HS-5 (cell line): Measurements from ENCODE around the gene PLCB1.

Experiments used
- DNase-seq: peaks from one replicate; pipeline ENCODE4 v3.0.0-alpha.2; 2012; ENCODE audit warnings: low read depth

PLCB1 gene

DNA sequence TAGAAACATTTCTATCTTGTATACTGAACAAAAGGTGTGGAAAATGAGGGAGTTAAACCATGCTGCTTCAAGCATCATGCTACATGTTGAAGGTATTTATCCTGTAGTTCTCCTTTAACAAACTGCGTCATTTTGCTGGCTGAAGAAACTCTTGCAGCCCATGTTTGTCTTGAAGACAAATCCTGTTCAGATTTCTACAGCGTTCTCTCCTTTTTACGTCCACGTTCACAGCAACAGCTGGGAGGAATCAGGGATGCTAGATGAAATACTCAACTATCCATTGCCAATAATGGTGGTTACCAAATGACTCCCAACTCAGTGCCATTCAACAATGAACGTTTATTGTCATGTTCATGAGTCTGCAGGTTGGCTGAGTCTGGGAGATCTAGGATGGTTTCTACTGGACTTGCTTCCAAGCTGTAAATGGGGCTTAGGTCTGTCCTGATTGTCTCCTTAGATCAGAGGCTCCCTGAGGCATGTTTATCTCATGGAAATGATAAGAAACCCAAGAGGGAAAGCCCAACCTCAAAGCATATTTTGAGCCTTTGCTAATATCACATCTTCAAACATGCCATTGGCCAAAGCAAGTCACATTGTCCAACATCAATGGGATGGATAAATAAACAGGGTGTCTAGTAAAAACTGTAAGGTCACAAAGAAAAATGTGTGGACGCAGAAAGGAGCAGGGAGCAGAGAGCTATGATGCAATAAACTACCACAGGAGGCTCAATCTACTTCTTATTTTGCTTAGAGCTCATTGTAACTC, 2.7 kb upstream of the PLCB1 start:
- no peak for DNase-seq

DNA sequence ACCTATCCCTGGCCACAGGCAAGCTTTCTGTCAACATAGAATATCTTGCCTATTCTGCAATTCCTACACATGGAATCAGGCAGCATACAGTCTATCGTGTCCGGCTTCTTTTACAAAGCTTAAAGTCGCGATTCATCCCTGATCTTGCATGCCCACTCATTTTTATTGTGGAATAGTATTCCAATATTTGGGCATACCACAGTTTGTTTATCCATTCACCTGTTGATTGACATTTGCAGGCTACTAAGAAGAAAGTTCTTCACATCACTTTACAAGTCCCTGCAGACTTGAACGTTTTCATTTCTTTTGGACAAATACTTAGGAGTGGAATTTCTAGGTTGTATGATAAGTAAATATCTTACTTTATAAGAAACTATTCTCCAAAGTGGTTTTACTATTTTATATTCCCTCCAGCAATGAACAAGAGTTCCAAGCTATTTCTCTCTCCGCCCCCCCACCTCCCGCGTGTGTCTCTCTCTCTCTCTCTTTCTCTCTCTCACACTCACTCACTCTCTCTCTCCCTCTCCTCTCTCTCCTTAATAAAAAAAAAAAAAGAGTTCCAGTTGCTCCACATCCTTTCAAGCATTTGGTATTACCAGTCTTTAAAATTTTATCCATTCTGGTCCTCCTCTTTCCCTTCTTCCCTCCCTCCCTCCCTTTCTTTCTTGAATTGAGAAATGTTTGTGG, 1.1 kb upstream of the PLCB1 start:
- no peak for DNase-seq

DNA sequence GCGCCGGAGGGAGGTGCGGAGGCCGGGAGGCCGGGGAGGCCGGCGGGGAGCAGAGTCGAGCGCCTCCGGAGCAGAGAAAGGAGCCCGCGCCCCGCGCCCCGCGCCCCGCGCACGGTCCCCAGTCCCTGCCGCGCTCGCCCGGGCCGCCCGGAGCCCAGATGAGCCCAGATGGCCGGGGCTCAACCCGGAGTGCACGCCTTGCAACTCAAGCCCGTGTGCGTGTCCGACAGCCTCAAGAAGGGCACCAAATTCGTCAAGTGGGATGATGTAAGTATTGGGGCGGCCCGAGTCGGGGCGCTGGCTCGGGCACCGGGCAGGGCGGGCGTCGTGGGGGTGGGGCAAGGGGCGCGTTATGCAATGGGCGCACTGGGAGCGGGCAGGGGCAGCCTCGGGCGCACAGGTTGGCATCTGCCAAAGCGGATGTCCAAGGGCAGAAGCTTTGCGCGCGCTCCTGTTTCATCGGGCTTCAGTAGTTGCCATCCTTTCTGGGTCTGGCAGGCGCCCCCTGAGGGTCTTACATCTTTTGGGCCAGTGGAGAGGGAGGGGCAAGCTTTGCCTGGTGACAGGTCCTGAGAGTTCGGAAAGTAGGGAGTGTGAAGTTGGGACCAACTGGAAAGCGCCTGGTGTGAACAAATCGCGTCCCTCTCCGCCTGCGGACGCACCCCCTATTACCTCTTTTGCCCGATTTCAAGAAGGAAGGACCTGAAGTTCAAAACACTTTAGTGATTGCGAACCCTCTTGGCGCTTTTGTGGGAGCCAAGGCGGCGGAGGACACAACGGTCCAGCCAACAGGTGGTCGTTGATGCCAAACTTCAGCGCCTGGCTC, 631 bp downstream of the PLCB1 start:
- no peak for DNase-seq

DNA sequence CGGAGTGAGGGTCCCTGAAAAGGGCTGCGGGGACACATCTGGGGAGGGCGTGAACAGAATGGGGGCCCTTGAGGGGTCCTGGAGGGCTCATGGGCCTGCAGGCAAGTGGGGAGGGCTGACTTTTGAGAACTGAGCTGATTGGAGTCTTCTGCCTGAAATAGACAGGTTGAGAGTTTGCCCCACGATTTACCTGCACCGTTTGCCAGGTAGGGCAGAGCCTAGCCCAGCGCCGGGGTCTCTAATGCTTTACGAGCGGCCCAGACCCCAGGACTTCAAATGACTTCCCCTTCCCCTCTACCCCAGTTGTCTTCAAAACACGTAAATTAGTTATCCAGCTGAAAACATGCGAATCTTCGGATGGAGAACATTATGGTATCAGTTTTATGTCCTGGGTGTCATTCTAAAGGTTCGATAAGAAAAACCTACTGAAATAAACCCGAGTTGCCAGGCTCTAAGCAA, 1.3 kb downstream of the PLCB1 start:
- DNase-seq = no peak

DNA sequence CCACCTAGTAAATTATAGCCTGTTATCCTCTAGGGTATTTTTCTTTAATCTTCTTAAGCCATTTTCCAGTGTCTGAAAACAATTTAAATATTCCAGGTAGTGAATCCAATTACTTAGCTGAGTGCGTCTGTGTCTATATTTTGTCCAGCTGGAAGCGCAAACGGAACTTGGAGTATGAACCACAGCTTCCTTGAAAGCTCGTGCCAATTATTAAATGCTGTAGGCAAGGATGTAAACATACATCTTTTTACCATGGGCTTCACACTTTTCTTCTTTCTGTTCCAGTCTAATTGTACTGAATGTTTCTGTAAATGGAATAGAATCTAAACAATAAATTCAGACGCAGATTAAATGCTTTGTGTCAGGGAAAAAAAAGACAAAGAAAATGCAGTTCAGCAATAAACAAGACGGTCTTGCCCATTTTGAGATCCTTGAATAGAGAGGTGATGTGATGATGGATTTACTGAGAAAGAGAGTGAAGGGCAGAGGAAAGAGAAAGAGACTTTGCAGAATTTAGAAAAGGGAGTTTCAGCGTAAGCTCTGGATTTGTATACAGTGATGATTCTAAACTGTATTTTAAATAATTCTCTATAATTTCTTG, 1.9 kb downstream of the PLCB1 start:
- DNase-seq = no peak

DNA sequence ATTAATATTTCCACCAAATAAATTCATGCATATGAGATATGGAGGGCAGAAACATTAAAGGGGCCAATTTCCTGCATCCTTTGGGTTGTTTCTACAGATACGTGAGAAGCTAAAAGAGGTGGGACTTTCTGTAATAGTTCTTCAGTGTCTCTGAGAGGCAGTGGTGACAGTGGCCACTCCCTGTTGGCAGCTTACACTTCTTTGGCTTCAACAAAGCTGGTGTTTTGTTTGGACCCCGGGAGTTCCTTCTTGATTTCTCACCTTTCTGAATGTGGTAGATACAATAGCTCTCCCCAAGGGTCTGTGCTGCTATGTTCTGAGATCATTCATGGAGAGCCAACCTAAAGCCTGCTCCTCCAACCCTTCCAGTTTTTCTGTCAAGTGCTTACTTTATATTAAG, 7.8 kb downstream of the PLCB1 start:
- DNase-seq = no peak

DNA sequence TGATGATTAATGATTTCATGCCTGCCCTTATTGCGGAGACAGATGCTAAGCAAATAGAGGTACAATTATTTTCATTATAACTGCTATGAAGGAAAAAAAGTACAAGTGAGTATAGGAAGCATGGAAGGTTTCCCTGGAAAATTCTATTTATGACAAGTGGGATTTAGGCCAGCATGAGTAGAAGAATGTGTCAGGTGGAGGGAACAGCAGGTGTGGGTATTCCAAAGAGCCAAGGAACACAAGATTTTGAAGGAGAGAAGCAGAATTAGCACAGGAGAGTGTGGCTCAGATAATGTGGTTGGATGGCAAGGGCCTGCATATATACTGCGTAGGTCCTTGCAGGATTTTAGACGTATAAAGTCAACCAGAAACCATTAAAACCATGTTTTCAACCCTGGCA, 11.4 kb downstream of the PLCB1 start:
- no peak for DNase-seq

DNA sequence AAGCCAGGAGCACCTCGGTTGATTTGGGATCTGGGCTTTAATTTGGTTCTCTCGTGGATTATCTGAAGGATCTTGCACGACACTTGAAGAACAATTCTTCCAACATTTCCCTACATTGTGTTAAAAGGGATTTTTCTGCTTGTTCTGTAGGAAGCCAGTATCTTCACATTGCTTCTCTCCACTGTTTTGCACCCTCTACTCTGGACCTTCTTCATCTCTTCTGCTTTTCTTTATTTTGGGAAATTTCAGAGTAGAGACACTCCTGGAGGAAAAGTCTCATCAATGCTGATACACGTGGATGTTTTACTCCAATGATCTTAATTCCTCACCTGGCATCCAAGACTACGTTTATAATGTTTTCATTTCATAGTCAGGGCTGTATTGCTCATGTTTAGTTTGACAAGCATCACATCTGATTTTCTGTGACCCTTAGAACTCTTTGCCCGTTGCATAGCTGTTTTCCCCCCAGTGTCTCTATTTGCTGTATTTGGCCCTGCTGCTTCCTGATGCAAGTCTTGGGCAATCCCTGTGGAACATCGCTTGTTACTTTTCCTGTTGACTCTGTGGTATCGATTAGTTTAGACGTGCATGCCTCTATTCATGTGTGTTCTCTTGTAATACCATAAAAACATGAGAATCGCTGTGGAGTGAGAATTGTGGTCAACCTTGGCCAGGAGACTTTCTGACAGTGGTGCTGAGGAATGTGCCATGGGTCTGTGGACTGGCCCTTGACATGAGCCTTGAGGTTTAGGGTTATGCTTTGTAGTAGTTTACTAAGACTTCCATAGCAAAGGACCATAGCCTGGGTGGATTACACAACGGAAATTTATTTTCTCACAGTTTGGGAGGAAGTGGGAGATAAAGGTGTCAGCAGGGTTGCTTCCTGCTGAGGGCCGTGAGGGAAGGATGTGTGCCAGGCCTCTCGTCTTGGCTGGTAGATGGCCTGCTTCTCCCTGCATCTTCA, 12.5 kb downstream of the PLCB1 start:
- DNase-seq = peak; percentile 93

DNA sequence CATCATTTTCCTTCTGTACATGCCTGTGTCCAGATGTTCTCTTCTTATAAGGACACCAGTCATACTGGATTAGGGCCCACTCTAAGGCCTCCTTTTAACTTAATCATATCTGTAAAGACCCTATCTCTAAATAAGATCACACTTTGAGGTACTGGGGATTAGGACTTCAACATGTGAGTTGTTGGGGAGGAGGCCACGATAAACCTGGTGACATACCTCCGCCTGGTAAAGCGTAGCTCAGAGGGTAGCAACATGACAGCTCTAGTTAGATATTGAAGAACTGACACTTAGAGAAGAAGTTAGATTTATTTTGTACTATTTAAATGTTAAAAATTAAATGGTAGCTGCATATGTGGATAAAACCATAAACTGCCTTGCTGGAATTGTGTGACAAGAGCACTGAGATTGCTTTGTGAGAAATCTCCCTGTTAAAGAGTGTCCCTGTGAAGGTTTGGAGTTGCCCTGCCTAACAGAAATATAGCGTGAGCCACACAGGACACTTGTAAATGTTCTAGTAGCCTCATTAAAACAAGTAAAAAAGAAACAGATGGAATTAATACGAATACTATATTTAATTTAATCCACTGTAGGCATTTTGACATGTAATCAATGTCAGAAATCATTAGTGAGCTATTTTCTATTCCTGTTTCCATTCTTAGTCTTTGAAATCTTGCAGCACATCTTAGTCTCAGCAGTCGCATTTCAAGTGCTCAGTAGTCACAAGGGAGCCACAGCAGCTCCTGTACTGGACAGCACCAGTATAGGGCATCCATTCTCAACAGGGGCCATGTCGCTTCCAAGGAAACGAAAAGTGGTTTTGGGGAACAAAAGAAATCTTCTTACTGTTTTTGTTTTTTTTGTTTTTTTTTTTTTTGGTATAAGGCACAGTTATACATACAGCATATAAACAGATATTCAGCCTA, 13.4 kb downstream of the PLCB1 start:
- DNase-seq = no peak

DNA sequence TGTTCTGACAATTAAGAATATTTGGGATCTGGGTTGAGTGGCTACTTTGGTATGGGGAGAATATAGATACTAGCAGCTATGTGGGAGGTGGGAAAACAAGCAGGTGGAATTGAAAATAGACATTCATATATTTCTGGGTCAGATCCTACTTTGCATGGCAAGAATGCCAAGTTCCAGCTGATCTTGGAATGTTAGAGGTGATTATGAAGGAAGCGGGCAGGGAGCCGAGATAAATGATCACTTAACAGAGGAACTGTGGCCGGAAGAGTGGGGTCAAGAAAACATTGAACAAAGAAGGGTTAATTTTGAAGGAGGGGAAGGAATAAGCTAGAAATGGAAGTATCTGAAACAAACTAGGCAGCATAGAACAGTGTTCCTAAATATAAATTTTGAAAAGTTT, 15.4 kb downstream of the PLCB1 start:
- DNase-seq = no peak

DNA sequence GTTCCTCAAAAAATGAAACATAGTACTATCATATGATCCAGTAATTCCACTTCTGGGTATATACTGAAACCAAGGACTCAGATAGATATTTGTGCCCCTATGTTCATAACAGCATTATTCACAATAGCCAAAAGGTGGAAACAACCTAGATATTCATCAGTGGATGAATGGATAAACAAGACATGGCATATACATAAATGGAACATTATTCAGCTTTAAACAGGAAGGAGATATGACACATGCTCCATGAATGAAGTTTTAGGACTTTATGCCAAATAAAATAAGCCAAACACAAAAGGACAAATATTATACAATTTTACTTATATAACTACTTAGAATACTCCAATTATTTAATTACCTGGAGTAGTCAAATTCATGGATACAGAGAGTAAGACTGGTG, 16.4 kb downstream of the PLCB1 start:
- no peak for DNase-seq

DNA sequence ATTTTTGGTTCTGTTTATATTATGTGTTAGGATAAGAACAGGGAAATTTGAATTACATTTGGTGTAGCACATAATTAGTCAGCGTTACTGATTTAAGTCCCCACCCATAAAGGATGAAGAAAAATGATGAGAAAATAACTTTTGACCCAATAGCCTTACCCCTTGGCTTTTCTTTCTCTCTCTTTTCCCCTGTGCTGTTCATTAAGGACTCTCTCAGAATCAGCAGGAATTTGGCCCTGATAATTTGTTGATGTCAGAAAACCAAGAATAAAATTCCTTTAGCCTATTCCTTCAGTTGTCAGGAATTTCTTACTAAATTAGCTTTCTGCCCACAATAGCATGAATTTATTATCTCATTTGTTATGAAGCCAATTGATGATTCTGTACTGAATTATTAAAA, 18.5 kb downstream of the PLCB1 start:
- no peak for DNase-seq

DNA sequence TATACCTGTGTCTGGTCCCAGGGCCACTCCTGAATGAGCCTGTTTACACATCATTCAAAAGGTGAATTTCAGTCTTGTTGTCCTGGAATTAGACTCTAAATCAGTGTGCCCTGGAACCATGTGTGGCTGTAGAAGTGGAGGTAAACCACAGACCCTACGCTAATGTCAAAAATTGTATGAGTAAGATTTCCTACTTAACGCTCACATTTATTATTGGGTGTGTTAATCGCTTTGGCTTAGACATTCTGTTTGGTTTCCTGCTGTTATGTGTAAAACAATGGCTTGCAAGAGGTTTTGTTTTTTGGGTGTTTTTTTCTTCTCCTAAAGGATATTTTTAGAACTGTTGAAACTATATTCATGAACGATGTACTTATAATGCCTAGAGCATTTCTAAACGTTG, 19.3 kb downstream of the PLCB1 start:
- no peak for DNase-seq

DNA sequence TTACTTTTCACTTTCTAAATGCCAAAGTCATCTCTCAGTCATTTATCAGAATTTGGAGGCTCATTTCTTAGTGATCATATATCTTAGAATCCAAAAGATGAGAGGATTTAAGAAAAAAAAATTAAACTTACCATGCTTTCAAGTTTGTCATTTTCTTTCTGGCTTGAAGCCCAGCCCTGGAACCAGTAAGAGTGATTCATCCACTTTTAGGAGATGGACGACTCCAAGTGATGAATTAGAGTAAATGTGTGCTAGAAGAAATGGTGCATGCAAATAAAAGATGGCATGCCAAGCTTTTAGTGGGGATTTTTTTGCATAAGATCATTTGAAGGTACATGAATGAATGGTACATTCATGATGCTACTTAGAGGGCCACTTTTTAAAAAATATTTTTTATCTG, 20.1 kb downstream of the PLCB1 start:
- DNase-seq = no peak

DNA sequence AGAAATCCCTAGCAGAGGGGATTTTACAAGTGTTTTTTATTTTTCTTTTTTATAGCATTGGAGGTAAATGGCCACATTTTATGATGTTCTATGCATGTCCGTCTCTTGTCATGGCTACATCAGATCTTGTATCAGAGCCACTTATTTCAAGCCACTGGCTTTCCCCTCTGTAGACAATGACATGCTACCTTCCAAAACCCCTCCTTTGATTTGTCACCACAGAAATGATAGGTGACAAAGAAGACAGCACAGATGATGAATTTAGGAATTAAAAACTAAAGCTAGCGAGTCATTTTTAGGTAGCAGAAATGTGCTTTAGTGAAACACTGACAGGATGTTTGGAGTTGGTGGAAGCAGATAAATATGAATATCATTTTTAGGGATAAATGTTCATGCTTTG, 20.8 kb downstream of the PLCB1 start:
- DNase-seq = no peak

DNA sequence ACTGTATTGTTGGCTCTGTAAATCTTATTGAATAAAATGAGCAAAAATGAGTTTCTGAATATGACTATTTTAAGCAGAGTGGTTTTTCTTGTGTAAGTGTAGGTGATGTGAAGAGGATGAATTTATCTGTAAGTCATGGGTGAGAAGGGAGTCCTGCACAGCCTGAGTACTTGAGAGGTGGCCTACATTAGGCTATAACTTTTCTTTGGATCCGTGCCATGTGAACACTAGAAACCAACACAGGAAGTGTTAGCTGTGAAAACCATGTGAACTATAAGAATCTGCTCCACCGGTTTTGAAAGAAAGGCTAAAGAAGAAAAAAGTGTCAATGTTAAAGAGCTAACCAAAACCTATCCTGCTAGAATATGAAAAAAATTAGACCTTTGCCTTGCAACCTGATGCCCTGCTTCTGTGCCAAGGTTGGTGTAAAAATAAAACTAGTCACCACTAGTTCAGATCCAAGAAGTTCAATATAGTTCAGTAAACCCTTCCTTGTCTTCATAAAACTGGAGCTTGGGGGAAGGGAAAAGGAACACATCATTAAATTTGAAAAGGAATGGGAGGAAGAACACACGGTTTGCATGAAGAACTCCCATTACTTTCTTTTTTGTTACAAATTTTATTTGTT, 21.3 kb downstream of the PLCB1 start:
- no peak for DNase-seq

DNA sequence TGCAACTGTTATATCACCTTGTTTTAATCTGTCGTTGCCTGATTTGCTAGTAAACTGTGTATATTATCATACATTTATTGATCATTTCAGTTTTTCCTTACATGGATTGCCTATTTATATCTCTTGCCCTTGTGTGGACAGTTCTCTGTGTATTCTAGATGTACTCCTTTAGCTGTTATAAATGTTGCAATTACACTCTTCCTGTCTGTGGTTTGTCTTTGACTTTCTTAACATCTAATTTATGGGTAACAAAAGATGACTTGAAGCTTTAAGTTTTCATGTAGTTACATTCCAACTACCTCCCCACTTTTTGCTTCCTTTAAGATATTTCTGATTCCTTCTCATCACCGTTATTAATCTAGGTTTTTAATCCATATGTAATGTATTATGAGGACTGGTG, 22.6 kb downstream of the PLCB1 start:
- DNase-seq = no peak

DNA sequence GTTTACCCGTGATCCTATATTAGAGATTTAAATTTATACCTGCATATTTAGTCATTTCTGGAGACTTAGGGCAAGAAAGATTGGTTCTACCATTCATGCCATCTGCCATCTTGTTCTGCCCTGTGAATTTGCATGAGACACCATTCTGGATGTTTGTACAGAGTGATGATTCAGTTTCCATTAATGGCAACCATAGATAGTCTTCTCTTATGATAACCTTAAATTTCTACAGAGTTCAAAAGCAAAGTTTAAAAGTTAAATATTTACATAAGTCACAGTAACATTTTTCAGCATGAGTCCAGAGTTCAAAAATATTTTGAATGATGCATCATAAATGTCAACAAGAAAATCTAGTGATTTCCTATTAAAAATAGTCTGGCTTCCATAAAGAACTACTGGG, 23.2 kb downstream of the PLCB1 start:
- DNase-seq = no peak

DNA sequence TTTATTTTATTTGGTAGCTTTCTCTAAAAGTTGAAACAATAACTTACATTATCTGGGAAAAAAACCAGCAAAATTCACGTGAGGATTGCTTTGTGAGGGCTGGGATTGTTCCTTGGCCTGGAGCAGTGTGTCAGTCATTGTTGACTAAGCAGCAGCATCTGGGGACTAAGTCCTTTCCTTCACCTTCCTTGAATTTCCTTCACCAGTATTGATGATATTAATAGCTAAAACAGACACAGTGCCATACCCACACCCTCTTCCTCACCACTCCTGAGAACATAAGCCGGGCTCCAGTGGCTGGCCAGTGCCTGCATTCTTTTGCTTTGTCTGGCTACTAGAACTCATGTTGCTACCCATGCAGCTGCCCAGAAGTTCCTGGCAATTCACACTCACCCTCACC, 23.7 kb downstream of the PLCB1 start:
- no peak for DNase-seq
